Ovary (tissue), 3 donors: ENCODE data around the gene GALNT10.

ENCODE experiments used
- EP300 ChIP-seq: sonication (generic); formaldehyde crosslinking; IDR thresholded peaks from one replicate; pipeline ENCODE4 v1.6.1; 2017; ENCODE audit warnings: antibody characterized with exemption
- TF ChIP-seq, protein P1 (sequence below), 3 donors: fragments of 450-650 bp in 2 of 3; fragments of 200-600 bp in 1 of 3; IDR thresholded peaks; one replicate each; pipeline versions ENCODE4 v1.5.1 to v1.8.0; 2016 to 2022; ENCODE audit warnings: antibody characterized with exemption in 3 of 3, mild to moderate bottlenecking in 1 of 3
- donor health status: DM: no; HTN: no; CAD: no.

DNA sequence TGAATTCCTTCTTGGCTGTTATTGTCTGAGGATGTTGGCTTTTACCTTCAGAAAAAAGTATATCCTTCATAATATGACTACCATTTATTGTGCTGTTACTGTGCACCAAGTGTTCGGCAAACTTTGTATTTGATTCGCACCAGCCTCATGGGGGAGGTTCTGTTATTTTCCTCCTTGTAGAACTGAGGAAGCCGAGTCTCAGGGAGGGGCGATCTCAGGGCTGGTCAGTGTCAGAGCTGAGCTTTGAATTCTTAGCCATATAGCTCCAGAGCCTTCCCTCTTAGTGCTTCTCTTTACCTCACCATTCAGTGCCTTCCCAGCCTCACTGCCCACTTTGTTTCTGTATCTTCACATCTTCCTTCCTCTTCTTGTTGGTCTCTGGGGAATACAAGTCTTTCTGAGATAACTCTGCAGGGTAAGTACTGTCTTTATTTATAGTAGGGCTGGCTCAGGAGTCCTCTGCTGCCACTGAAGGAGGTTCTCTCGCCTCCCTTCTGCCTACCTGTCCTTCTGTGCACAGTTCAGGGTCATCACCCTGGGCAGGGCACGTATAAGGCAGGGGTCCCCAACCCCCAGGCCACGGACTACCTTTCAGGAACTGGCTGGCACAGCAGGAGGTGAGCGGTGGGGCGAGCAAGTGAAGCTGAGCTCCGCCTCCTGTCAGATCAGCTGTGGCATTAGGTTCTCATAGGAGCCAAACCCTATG lies 48.4 kb downstream of the GALNT10 start:
- TF ChIP-seq, protein P1, sequence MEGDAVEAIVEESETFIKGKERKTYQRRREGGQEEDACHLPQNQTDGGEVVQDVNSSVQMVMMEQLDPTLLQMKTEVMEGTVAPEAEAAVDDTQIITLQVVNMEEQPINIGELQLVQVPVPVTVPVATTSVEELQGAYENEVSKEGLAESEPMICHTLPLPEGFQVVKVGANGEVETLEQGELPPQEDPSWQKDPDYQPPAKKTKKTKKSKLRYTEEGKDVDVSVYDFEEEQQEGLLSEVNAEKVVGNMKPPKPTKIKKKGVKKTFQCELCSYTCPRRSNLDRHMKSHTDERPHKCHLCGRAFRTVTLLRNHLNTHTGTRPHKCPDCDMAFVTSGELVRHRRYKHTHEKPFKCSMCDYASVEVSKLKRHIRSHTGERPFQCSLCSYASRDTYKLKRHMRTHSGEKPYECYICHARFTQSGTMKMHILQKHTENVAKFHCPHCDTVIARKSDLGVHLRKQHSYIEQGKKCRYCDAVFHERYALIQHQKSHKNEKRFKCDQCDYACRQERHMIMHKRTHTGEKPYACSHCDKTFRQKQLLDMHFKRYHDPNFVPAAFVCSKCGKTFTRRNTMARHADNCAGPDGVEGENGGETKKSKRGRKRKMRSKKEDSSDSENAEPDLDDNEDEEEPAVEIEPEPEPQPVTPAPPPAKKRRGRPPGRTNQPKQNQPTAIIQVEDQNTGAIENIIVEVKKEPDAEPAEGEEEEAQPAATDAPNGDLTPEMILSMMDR (IDR thresholded peaks at IDR 0.05): no peak
- no peak for TF ChIP-seq EP300
